CD4-positive, alpha-beta memory T cell (primary cell): ENCODE results near the gene FOXP1. TPM values are rescaled to one million over a fixed set of nuclear protein-coding genes. Genes with fewer than 3 reads are reported as not detected.

Source experiments
- CTCF ChIA-PET: fragments of 350-600 bp; sonication (Branson Sonifier 250); formaldehyde crosslinking; loops from one replicate; lab custom pipeline; 2021; ENCODE audit warnings: inconsistent platforms; ENCODE audit not compliant: partially characterized antibody; lab: Charles Lee
- POLR2A ChIA-PET: fragments of 350-600 bp; sonication (Branson Sonifier 250); formaldehyde crosslinking; loops from one replicate; lab custom pipeline; 2021; ENCODE audit not compliant: partially characterized antibody; lab: Charles Lee
- DNase-seq, 5 donors: peaks; one replicate each; pipeline versions ENCODE4 v3.0.0 to v3.0.0-alpha.2; 2020 to 2022; ENCODE audit warnings: mixed read lengths in 1 of 5
- H3K27ac ChIP-seq: one replicate; pipeline ENCODE4 v1.7.0; 2013; ENCODE audit warnings: low read depth, low read length
- H3K27me3 ChIP-seq: 2 replicates; pipeline ENCODE4 v1.7.0; 2013; ENCODE audit warnings: mild to moderate bottlenecking, low read length, moderate library complexity; ENCODE audit not compliant: insufficient read depth
- H3K36me3 ChIP-seq: 2 replicates; pipeline ENCODE4 v1.7.0; 2013; ENCODE audit warnings: mild to moderate bottlenecking, low read length, moderate library complexity; ENCODE audit not compliant: insufficient read depth
- H3K4me1 ChIP-seq: 2 replicates; pipeline ENCODE4 v1.7.0; 2013; ENCODE audit warnings: mild to moderate bottlenecking, low read length, moderate library complexity; ENCODE audit not compliant: insufficient read depth
- H3K4me3 ChIP-seq, 2 donors: one replicate each; pipeline ENCODE4 v1.7.0; 2013; ENCODE audit warnings: low read length in 2 of 2, mild to moderate bottlenecking in 1 of 2
- H3K9me3 ChIP-seq, 2 donors: one replicate each; pipeline ENCODE4 v1.7.0; 2013; ENCODE audit warnings: low read length in 2 of 2, control low read depth in 1 of 2; ENCODE audit not compliant: control insufficient read depth in 1 of 2
- H3K27ac Mint-ChIP-seq, 7 donors: one replicate each; pipeline ENCODE4 v1.8.0; 2020 to 2021; ENCODE audit warnings: mixed read lengths in 7 of 7, mild to moderate bottlenecking in 6 of 7, inconsistent platforms in 3 of 7, moderate library complexity in 3 of 7
- H3K27me3 Mint-ChIP-seq, 2 donors: one replicate each; pipeline ENCODE4 v1.8.0; 2020 to 2021; ENCODE audit warnings: mixed read lengths in 2 of 2
- H3K36me3 Mint-ChIP-seq, 2 donors: one replicate each; pipeline ENCODE4 v1.8.0; 2020 to 2021; ENCODE audit warnings: mixed read lengths in 2 of 2, inconsistent platforms in 1 of 2, mild to moderate bottlenecking in 1 of 2
- H3K4me1 Mint-ChIP-seq, 4 donors: one replicate each; pipeline ENCODE4 v1.8.0; 2020 to 2021; ENCODE audit warnings: mixed read lengths in 4 of 4, mild to moderate bottlenecking in 1 of 4
- H3K4me3 Mint-ChIP-seq, 8 donors: one replicate each; pipeline ENCODE4 v1.8.0; 2020 to 2021; ENCODE audit warnings: mixed read lengths in 8 of 8, mild to moderate bottlenecking in 7 of 8, moderate library complexity in 6 of 8, inconsistent platforms in 3 of 8
- H3K9me3 Mint-ChIP-seq, 8 donors: one replicate each; pipeline ENCODE4 v1.8.0; 2020 to 2021; ENCODE audit warnings: mixed read lengths in 8 of 8, mild to moderate bottlenecking in 5 of 8, inconsistent platforms in 3 of 8, moderate library complexity in 1 of 8
- intact Hi-C: fragments of 100-400 bp; cut with micrococcal nuclease; formaldehyde crosslinking; loops from one replicate; pipeline ENCODE4 v1.15.1; 2023
- polyA plus RNA-seq, 2 donors: library from polyadenylated mRNA; unstranded; fragments of 300-500 nt; fragmentation: Illumina TruSeq; gene quantifications; one replicate each; pipeline ENCODE4 v1.2.3, GENCODE V29; 2021
- total RNA-seq, 2 experiments: library from RNA; stranded (reverse); gene quantifications; one replicate each; pipeline ENCODE4 v1.2.3, GENCODE V29; 2021

FOXP1 gene
- total and polyA plus RNA-seq, 4 experiments from 2014 or later = 189 to 348 (median 279) TPM

DNA sequence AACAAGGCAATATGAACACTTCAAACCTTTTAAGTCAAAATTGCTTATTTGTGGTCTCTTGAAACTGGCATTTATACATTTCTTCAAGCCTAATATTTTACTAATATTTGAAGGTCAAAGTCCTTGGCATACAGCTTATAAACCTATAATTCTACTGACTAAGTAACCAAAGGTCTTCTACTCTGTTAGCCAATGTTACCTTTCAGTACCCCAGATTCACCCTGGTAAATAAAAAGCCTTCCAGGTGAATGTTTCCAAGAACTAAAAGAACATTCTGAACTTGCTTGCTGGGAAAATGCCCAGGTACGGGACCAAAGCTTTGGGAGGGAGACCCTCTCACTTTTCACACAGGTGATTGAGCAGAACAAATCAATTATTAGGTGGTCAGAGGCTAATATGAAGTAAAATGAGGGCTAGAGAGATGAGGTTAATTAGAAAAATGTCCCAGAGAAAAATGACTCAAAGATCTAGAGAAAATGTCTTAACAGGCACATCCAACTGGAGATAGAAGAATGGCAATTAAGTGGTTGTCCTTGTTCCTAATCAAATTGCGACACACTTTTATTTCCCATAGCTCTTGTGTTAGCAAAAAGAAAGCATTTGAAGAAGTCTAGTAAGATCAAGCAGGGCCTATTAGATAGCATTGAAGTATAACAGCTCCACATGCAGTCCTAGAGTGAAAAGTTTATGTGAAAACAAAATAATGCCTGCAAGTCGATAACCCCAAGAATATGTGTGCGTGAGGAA is 232.0 kb downstream of the FOXP1 start:
- Histone ChIP-seq H3K4me1 (peaks cover 32% of the 10 kb centered on the region), H3K36me3 (no peaks in the 10 kb centered on the region), H3K9me3 (no peaks in the 10 kb centered on the region), H3K4me3 (no peak overlapping the region), H3K27me3 (no peaks in the 10 kb centered on the region), H3K27ac (no peak overlapping the region)
- Mint-ChIP-seq H3K9me3 (no peaks in the 10 kb centered on the region), H3K4me3 (no peak overlapping the region), H3K27me3 (no peaks in the 10 kb centered on the region), H3K27ac (peak overlapping the region in 3 of 7 donors; percentile 24 to 76 (median 32)), H3K4me1 (peaks cover 40 to 73% (median 56%) of the 10 kb centered on the region in 4 donors), H3K36me3 (peaks cover 29 to 34% of the 10 kb centered on the region in 2 donors)
- DNase-seq = no peak
- CTCF ChIA-PET = interaction anchor here (0.6 to 1.2 kb wide), 2 partner anchors 9 to 348 kb away, joined by 4 read pairs; no protein-coding TSS in a partner anchor
- POLR2A ChIA-PET = interaction anchor here (1.9 kb wide), 1 partner anchor 8 kb away, joined by 6 read pairs; no protein-coding TSS in a partner anchor
- intact Hi-C loops = no loop called here

DNA sequence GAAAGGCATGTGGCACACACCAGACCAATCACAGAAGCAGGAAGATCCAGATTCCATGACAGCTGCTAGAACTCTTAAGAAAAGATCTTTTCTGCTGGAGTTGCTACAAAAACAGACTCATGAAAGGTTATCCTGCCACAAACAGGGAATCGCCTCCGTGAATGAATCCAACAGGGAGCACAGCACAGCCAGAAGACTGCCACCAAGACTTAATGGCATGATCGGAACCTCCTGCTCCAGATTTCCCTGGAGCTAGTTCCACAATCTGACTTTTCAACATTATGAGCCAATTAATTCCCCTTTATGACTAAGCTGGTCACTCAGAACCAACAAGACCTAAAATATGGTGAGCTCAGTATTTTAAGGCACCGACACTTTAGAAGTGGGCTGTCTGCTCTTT is 232.5 kb downstream of the FOXP1 start:
- H3K9me3 ChIP-seq = no peaks in the 10 kb centered on the region
- no peaks in the 10 kb centered on the region for H3K27me3 ChIP-seq
- H3K4me1 ChIP-seq = peaks cover 26% of the 10 kb centered on the region
- DNase-seq = no peak
- CTCF ChIA-PET = interaction anchor here (0.6 to 1.2 kb wide), 2 partner anchors 9 to 347 kb away, joined by 4 read pairs; no protein-coding TSS in a partner anchor
- POLR2A ChIA-PET = interaction anchor here (1.9 kb wide), 1 partner anchor 9 kb away, joined by 6 read pairs; no protein-coding TSS in a partner anchor
- no peak overlapping the region for H3K27ac ChIP-seq
- peaks cover 37 to 67% (median 54%) of the 10 kb centered on the region in 4 donors for H3K4me1 Mint-ChIP-seq
- no peak overlapping the region for H3K4me3 ChIP-seq
- no peaks in the 10 kb centered on the region for H3K36me3 ChIP-seq
- no peaks in the 10 kb centered on the region for H3K9me3 Mint-ChIP-seq
- H3K36me3 Mint-ChIP-seq = peaks cover 29 to 35% of the 10 kb centered on the region in 2 donors
- intact Hi-C loops = no loop called here
- H3K27me3 Mint-ChIP-seq = no peaks in the 10 kb centered on the region
- H3K27ac Mint-ChIP-seq = peak overlapping the region in 4 of 7 donors; percentile 25 to 56 (median 45)
- H3K4me3 Mint-ChIP-seq = peak overlapping the region in 1 of 8 donors; percentile 6

DNA sequence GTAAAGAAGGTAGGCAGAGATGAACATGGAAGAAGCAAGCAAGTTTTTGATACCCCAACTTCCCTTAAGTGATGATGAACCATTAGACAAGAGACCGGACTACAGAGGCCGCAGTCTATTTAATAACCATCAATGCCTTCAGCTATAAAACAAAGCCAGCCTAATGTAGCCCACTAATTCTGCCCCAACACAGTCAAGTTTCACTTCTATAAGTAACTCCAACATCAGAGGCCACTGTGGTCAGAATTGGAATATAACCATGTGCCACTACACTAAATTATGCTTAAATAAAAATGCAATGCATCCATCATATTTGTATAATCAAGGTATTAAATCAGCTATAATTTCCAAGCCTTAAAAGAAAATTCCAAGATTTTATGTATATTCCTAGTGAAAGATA is 234.7 kb downstream of the FOXP1 start:
- no peaks in the 10 kb centered on the region for H3K36me3 ChIP-seq
- H3K4me1 ChIP-seq = peaks cover 15% of the 10 kb centered on the region
- H3K4me3 Mint-ChIP-seq = peak overlapping the region in 1 of 8 donors; percentile 62
- H3K36me3 Mint-ChIP-seq = peaks cover 14 to 29% of the 10 kb centered on the region in 2 donors
- intact Hi-C loops = no loop called here
- peaks cover 31 to 62% (median 48%) of the 10 kb centered on the region in 4 donors for H3K4me1 Mint-ChIP-seq
- H3K9me3 Mint-ChIP-seq = no peaks in the 10 kb centered on the region
- H3K27ac Mint-ChIP-seq = peak overlapping the region in 5 of 7 donors; percentile 60 to 87 (median 68)
- DNase-seq = no peak
- no peaks in the 10 kb centered on the region for H3K9me3 ChIP-seq
- H3K27me3 ChIP-seq = no peaks in the 10 kb centered on the region
- ChIA-PET POLR2A (no interaction called here), CTCF (no interaction called here)
- no peak overlapping the region for H3K27ac ChIP-seq
- no peaks in the 10 kb centered on the region for H3K27me3 Mint-ChIP-seq
- H3K4me3 ChIP-seq = no peak overlapping the region

DNA sequence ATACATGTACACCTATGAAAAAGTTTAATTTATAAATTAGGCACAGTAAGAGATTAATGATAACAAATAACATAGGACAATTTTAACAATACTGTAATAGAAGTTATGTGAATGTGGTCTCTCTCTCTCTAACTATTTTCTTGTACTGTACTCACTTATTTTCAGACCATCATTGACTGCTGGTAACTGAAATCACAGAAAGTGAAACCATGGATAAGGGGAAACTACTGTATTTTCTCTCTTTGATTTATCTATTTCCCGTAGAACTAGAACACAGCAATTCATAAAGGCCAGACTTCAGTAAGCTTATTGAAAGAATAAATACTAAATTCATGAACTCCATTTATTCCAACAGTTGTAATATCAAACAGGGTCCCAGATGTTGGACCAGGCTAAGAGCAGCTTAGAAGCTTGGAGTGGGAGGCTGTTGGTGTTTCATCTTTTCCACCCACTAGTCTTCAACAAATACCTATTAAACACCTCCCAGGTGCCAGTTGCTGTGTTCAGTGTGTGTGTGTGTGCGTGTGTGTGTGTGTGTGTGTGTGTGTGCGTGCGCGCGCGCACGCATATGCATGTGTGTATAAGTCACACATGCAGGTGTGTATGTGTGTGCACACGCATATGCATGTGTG is 235.4 kb downstream of the FOXP1 start:
- Histone ChIP-seq H3K27ac (no peak overlapping the region), H3K36me3 (no peaks in the 10 kb centered on the region), H3K9me3 (no peaks in the 10 kb centered on the region), H3K4me1 (peaks cover 15% of the 10 kb centered on the region), H3K4me3 (no peak overlapping the region), H3K27me3 (no peaks in the 10 kb centered on the region)
- DNase-seq = no peak
- H3K27ac Mint-ChIP-seq = peak overlapping the region; percentile 23 to 87 (median 65)
- intact Hi-C loops = no loop called here
- peaks cover 16 to 31% of the 10 kb centered on the region in 2 donors for H3K36me3 Mint-ChIP-seq
- ChIA-PET CTCF (no interaction called here), POLR2A (no interaction called here)
- peaks cover 31 to 59% (median 46%) of the 10 kb centered on the region in 4 donors for H3K4me1 Mint-ChIP-seq
- H3K27me3 Mint-ChIP-seq = no peaks in the 10 kb centered on the region
- H3K4me3 Mint-ChIP-seq = peak overlapping the region in 6 of 8 donors; percentile 17 to 62 (median 30)
- no peaks in the 10 kb centered on the region for H3K9me3 Mint-ChIP-seq

DNA sequence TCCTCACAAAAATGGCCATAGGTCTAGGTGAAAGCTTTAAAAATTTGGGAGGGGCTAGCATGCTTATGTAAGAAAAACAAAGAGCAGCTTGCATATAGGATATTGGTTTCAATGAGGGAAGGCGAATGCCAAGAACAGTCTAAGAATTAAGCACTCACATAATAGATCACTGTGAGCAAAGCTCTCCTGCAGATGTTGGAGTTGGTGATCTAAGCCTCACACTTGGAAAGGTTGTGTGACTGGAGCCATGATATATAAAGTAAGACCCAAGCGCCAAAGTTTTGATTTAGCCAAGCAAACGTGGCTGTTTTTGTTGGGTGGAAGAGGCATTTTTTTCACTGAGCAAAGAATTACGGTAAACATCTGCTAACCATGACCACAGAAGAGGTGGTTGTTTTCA is 237.5 kb downstream of the FOXP1 start:
- Histone ChIP-seq H3K36me3 (no peaks in the 10 kb centered on the region), H3K27ac (no peak overlapping the region), H3K4me1 (peaks cover 15% of the 10 kb centered on the region), H3K9me3 (peaks cover 0 to 1% of the 10 kb centered on the region in 2 donors), H3K27me3 (no peaks in the 10 kb centered on the region), H3K4me3 (no peak overlapping the region)
- POLR2A ChIA-PET = no interaction called here
- Mint-ChIP-seq H3K27me3 (no peaks in the 10 kb centered on the region), H3K9me3 (peaks cover 0 to 9% (median 3%) of the 10 kb centered on the region in 8 donors), H3K36me3 (peaks cover 25 to 36% of the 10 kb centered on the region in 2 donors), H3K27ac (peak overlapping the region in 6 of 7 donors; percentile 42 to 90 (median 60)), H3K4me1 (peaks cover 27 to 47% (median 37%) of the 10 kb centered on the region in 4 donors), H3K4me3 (peak overlapping the region in 1 of 8 donors; percentile 49)
- no peak for DNase-seq
- CTCF ChIA-PET = no interaction called here
- intact Hi-C loops = no loop called here

DNA sequence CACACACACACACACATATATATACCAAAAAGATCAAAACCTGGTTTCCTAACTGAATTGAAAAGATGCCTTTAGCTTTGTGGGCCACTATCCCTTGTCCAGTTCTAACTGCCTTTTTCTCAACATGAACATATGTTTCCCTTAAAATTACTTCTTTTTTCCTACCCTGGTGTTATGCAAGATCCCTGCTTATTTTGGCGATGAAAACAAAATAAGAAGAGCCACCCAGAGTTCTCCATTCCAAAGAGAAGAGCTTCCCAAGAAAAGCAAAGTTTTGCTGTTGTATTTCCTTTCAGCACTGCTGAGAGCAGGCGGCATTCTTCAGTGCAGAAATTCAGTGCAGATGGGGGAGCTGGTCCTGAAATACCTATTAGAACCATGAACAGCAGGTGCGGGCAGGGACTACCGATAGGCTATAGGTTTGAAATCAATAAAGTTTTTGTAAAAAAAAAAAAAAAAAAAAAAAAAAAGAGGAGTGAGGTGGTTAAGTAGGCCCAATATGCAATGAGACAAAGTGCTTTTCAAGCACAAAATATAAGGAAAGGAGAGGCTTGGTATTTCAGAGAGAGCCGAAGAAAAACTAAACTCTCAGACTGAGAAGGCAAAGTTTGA is 238.0 kb downstream of the FOXP1 start:
- Mint-ChIP-seq H3K4me1 (peaks cover 22 to 47% (median 36%) of the 10 kb centered on the region in 4 donors), H3K4me3 (peak overlapping the region in 3 of 8 donors; percentile 18 to 49 (median 29)), H3K9me3 (peaks cover 0 to 14% (median 6%) of the 10 kb centered on the region in 8 donors), H3K27me3 (no peaks in the 10 kb centered on the region), H3K36me3 (peaks cover 30 to 40% of the 10 kb centered on the region in 2 donors), H3K27ac (peak overlapping the region; percentile 35 to 90 (median 53))
- Histone ChIP-seq H3K4me1 (peaks cover 15% of the 10 kb centered on the region), H3K27ac (no peak overlapping the region), H3K27me3 (no peaks in the 10 kb centered on the region), H3K36me3 (no peaks in the 10 kb centered on the region), H3K4me3 (no peak overlapping the region), H3K9me3 (peaks cover 0 to 3% of the 10 kb centered on the region in 2 donors)
- intact Hi-C loops = no loop called here
- no peak for DNase-seq
- CTCF ChIA-PET = no interaction called here
- POLR2A ChIA-PET = no interaction called here
